ENCODE data around the gene ZNF684. TPM values are rescaled to one million over a fixed set of nuclear protein-coding genes. Genes with fewer than 3 reads are reported as not detected.

Gene ZNF684
- polyA plus RNA-seq, 1 donor from 2014 or later, result 15.8 TPM

- no peak for TF ChIP-seq MXI1 (conservative IDR thresholded peaks at IDR 0.05; ENCODE audit: poor library complexity, severe bottlenecking)
- no peak for TF ChIP-seq TAF1 (IDR thresholded peaks at IDR 0.05; ENCODE audit: low read depth)
- TF ChIP-seq EZH2 (IDR thresholded peaks at IDR 0.05; ENCODE audit: borderline replicate concordance, insufficient read depth, low read length, poor library complexity, severe bottlenecking), result no peak
Measured at GRCh38 chr1:40532844-40533424, 1.5 kb downstream of the ZNF684 start (continued).

DNA sequence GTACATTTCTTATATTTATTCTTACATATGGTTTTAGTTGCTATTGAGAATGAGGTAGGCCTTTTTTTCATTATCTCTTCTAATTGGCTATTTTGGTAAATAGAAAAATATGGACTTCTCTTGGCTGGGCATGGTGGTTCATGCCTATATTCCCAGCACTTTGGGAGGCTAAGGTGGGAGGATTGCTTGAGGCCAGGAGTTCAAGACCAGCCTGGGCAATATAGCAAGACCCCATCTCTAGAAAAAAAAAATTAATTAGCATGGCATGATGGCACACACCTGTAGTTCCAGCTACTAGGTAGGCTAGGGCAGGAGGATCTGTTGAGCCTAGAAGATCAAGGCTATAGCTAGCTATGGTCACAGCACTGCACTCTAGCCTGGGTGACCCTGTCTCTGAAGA lies 3.2 kb downstream of the ZNF684 start:
- Histone ChIP-seq H3K27ac (ENCODE audit: low read length) (no peak overlapping the region), H4K20me1 (ENCODE audit: insufficient read depth) (no peaks in the 10 kb centered on the region), H3K27me3 (ENCODE audit: insufficient read depth, low read depth, low read length) (no peaks in the 10 kb centered on the region), H3K4me2 (ENCODE audit: low read length) (no peak overlapping the region), H3K9me2 (ENCODE audit: insufficient read depth, low read length) (no peaks in the 10 kb centered on the region), H3K79me2 (replicated peaks; ENCODE audit: insufficient read depth, low read length) (no peaks in the 10 kb centered on the region), H2AFZ (ENCODE audit: low read depth, low read length) (no peak overlapping the region), H3K36me3 (ENCODE audit: insufficient read depth, low read length) (no peaks in the 10 kb centered on the region), H3K9me3 (ENCODE audit: low read length) (no peaks in the 10 kb centered on the region), H3K9ac (ENCODE audit: low read length) (no peak overlapping the region), H3F3A (ENCODE audit: insufficient read depth, low read length, poor library complexity, severe bottlenecking) (no peaks in the 10 kb centered on the region), H3K4me3 (ENCODE audit: low read length) (no peak overlapping the region)
- TF ChIP-seq TAF1 (IDR thresholded peaks at IDR 0.05; ENCODE audit: low read depth) (no peak), EP300 (conservative IDR thresholded peaks at IDR 0.05; ENCODE audit: poor library complexity, severe bottlenecking) (no peak), EZH2 (IDR thresholded peaks at IDR 0.05; ENCODE audit: borderline replicate concordance, insufficient read depth, low read length, poor library complexity, severe bottlenecking) (no peak), MXI1 (conservative IDR thresholded peaks at IDR 0.05; ENCODE audit: poor library complexity, severe bottlenecking) (no peak), REST (IDR thresholded peaks at IDR 0.05; ENCODE audit: borderline replicate concordance) (no peak), RAD21 (conservative IDR thresholded peaks at IDR 0.05) (no peak), POLR2AphosphoS5 (IDR thresholded peaks at IDR 0.05) (no peak), SMC3 (conservative IDR thresholded peaks at IDR 0.05; ENCODE audit: poor library complexity) (no peak)
- TF ChIP-seq, protein P1, sequence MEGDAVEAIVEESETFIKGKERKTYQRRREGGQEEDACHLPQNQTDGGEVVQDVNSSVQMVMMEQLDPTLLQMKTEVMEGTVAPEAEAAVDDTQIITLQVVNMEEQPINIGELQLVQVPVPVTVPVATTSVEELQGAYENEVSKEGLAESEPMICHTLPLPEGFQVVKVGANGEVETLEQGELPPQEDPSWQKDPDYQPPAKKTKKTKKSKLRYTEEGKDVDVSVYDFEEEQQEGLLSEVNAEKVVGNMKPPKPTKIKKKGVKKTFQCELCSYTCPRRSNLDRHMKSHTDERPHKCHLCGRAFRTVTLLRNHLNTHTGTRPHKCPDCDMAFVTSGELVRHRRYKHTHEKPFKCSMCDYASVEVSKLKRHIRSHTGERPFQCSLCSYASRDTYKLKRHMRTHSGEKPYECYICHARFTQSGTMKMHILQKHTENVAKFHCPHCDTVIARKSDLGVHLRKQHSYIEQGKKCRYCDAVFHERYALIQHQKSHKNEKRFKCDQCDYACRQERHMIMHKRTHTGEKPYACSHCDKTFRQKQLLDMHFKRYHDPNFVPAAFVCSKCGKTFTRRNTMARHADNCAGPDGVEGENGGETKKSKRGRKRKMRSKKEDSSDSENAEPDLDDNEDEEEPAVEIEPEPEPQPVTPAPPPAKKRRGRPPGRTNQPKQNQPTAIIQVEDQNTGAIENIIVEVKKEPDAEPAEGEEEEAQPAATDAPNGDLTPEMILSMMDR (IDR thresholded peaks at IDR 0.05; ENCODE audit: poor library complexity, severe bottlenecking), result no peak

- TF ChIP-seq EP300 (conservative IDR thresholded peaks at IDR 0.05; ENCODE audit: poor library complexity, severe bottlenecking) (no peak), EZH2 (IDR thresholded peaks at IDR 0.05; ENCODE audit: borderline replicate concordance, insufficient read depth, low read length, poor library complexity, severe bottlenecking) (no peak), MXI1 (conservative IDR thresholded peaks at IDR 0.05; ENCODE audit: poor library complexity, severe bottlenecking) (no peak), TAF1 (IDR thresholded peaks at IDR 0.05; ENCODE audit: low read depth) (no peak), RAD21 (conservative IDR thresholded peaks at IDR 0.05) (no peak), SMC3 (conservative IDR thresholded peaks at IDR 0.05; ENCODE audit: poor library complexity) (no peak), REST (IDR thresholded peaks at IDR 0.05; ENCODE audit: borderline replicate concordance) (no peak), POLR2AphosphoS5 (IDR thresholded peaks at IDR 0.05) (no peak)
- TF ChIP-seq, protein P1 (IDR thresholded peaks at IDR 0.05; ENCODE audit: poor library complexity, severe bottlenecking), result no peak
- no peaks in the 10 kb centered on the region for H4K20me1 ChIP-seq (ENCODE audit: insufficient read depth)
- H3K27me3 ChIP-seq (ENCODE audit: insufficient read depth, low read depth, low read length), result no peaks in the 10 kb centered on the region
- H2AFZ ChIP-seq (ENCODE audit: low read depth, low read length), result no peak overlapping the region
- no peak overlapping the region for H3K4me2 ChIP-seq (ENCODE audit: low read length)
- no peak overlapping the region for H3K4me3 ChIP-seq (ENCODE audit: low read length)
- no peaks in the 10 kb centered on the region for H3K36me3 ChIP-seq (ENCODE audit: insufficient read depth, low read length)
- no peaks in the 10 kb centered on the region for H3K9me3 ChIP-seq (ENCODE audit: low read length)
- no peaks in the 10 kb centered on the region for H3F3A ChIP-seq (ENCODE audit: insufficient read depth, low read length, poor library complexity, severe bottlenecking)
- no peak overlapping the region for H3K27ac ChIP-seq (ENCODE audit: low read length)
- H3K9ac ChIP-seq (ENCODE audit: low read length), result no peak overlapping the region
- H3K9me2 ChIP-seq (ENCODE audit: insufficient read depth, low read length), result no peaks in the 10 kb centered on the region
- H3K79me2 ChIP-seq (replicated peaks; ENCODE audit: insufficient read depth, low read length), result no peaks in the 10 kb centered on the region
Measured at GRCh38 chr1:40535732-40536131, 4.3 kb downstream of the ZNF684 start.

Measured in neural cell (in vitro differentiated cells).